Stimulated activated CD4-positive, alpha-beta T cell treated with anti-CD3 and anti-CD28 coated beads, Interleukin-2, amount 100 ng/mL, for 24 hours (primary cell): Measurements from ENCODE around the gene EEF2KMT.

Experiments used
- DNase-seq, 2 donors: peaks; one replicate each; pipeline ENCODE4 v3.0.0-alpha.2; 2020

The EEF2KMT gene

DNA sequence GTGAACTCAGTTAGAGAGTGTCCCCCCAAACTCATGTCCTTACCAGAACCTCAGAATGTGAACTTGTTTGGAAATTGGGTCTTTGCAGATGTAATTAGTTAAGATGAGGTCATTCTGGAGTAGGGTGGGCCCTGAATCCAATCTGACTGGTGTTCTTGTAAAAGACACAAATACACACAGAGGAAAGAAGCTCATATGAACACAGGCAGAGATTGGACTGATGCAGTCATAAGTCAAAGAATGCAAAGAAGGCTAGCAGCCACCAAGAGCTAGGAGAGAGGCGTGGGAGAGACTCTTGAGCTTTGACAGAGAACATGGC lies 61.7 kb downstream of the EEF2KMT start:
- DNase-seq: no peak
